ENCODE data around the gene ZMYND12.
"Not testable (repeated sequence)": the region's sequence is repeated elsewhere in the genome, so short reads cannot be mapped to it uniquely, and the experiment has no call there.

The ZMYND12 gene, protein sequence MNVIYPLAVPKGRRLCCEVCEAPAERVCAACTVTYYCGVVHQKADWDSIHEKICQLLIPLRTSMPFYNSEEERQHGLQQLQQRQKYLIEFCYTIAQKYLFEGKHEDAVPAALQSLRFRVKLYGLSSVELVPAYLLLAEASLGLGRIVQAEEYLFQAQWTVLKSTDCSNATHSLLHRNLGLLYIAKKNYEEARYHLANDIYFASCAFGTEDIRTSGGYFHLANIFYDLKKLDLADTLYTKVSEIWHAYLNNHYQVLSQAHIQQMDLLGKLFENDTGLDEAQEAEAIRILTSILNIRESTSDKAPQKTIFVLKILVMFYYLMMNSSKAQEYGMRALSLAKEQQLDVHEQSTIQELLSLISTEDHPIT

DNA sequence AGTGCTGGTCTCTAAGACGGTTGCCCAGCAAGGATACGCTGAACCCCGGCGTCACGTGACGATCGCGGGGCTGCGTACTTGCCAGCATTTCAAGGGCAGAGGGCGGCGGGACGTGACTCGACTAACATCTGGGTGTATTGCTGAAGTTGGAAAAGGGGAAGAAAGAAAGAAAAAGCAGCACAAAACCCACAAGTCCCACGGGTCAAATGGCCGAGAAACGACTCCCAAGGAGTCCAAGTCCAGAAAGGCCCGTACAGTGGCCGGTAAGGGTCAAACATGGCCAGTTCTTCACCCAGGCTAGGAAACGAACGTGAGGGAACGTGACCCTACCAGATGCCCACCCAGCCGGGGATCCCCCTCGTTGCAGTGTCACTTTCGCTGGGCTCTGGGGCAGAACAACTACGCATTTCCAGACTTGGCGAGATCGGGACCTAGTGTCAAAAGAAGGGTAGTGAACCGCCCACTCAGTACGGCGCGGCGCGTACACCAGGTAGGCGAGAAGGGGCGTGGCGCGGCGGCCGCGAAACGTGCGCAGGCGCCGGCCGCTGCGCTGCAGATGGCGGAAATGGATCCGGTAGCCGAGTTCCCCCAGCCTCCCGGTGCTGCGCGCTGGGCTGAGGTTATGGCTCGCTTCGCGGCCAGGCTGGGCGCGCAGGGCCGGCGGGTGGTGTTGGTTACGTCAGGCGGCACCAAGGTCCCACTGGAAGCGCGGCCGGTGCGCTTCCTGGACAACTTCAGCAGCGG is at the start of gene ZMYND12, which contains the start of gene PPCS:
Gene ZMYND12, minus strand, starts transcription at position 13 of the 744 bp plus-strand sequence. CDS start 25 bp downstream, outside the sequence.
Gene PPCS, plus strand, starts transcription at position 534 of the 744 bp plus-strand sequence. Its CDS starts 23 bp downstream, at position 557.
- peak; percentile 95 for DNase-seq

- no peak for DNase-seq
Observed at GRCh38 chr1:42504535-42505128, 48.8 kb upstream of the ZMYND12 start.

GRCh38 chr1:42502031-42502430 is 46.2 kb upstream of the ZMYND12 start:
- DNase-seq: not testable (repeated sequence)

DNA sequence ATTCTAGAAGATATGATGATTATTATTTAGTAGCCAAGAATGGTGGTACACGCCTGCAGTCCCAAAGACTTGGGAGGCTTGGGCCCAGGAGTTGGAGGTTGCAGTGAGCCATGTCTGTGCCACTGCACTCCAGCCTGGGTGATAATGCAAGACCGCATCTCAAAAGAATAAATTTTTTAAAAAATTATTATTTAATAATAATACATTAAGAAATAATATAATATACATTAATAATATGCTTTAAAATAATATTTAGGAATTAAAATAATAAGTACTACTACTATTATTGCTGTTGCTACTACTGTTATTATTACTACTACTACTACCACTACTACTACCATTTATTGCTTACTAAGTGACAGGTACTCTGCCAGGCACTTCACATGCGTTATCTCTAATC is 34.4 kb upstream of the ZMYND12 start:
- no peak for DNase-seq

DNA sequence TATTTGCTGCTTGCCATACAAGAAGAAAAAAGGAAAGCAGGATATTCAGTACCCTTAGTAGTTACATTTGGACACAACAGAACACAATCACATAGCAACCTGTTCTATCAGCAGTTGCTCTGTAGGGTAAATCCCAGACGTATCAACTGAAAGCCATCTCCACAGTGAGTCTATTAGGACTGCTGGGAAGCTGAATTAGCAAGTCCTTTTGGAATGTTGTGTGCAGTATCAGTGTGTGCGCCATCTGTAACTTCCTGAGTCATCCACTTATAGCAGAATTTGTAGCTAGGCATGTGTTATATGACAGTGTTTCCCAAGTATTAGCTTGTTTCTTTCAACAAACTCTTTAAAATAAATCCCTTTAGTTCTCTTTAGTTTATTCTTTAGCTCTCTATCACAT is 28.6 kb upstream of the ZMYND12 start:
- DNase-seq: no peak

DNA sequence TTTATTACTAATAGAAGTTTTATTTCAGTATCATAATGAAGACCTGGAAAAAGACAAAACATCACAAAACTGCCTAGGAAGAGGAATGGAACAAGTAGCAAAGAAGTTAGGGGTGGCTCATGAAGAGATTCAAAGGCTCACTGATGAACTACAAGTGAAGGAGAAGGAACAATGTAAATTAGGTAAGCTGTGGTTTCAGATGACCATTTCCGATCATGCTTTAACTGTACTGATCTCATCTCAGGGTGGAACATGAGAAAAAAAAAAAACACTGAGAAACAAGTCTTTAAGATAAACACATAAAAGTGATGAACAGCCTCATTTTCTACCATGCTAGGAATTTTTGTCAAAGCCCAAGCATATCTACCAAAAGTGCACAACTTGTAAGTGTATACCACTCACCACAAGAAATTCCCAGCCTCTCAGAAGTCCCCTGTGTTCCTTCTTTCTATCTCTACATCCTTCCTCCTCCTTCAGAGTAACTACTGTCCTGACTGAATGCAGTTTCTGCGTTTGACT is 26.9 kb upstream of the ZMYND12 start:
- no peak for DNase-seq

DNA sequence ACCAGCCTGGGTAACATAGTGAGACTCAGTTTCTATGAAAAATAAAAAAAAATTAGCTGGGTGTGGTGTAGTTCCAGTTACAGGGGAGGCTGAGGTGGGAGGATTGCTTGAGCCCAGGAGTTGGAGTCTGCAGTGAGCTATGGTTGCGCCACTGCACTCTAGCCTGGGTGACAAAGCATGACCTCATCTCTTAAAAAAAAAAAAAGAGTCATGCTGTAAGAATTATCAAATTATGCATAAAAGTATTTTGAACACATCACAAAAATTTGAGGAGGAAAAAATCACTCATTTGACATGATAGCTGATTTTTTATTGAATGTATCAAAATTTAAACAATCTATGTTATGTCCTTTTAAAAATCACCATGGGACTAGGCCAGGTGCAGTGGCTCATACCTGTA is 25.1 kb upstream of the ZMYND12 start:
- no peak for DNase-seq

GRCh38 chr1:42479621-42480020 is 23.8 kb upstream of the ZMYND12 start:
- DNase-seq: no peak

DNA sequence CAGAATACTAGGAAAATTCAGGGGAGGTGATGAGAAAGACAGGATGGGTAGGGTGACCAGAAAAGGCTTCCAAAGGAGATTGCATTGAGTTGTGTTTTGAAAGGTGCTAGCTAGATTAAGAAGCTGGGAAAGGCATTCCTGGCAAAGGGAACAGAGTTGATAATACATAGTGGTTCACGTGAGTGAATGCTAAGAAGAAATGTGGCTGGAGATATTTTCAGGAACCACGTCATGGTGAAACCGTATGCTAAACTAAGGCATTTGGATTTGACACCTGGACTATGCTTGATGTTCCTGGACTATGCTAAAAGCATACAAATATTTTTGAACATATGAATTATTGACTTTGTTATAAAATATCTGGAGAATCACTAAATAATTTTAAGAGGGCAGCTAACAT is 22.0 kb upstream of the ZMYND12 start:
- no peak for DNase-seq

DNA sequence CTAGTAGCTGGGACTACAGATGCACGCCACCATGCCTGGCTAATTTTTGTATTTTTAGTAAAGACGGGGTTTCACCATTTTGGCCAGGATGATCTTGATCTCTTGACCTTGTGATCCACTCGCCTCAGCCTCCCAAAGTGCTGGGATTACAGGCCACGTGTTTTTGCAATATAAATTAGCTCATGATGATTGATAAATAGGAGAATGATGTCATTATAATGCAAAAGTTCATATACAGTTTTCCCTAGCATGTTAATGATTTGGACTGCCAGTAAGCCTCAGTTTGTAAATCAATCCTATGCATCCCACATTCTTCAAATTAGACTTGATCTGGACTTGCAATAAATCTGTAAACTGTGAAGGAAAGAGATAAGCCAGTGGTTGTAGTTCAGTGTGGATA is 21.5 kb upstream of the ZMYND12 start:
- DNase-seq: not testable (repeated sequence)

DNA sequence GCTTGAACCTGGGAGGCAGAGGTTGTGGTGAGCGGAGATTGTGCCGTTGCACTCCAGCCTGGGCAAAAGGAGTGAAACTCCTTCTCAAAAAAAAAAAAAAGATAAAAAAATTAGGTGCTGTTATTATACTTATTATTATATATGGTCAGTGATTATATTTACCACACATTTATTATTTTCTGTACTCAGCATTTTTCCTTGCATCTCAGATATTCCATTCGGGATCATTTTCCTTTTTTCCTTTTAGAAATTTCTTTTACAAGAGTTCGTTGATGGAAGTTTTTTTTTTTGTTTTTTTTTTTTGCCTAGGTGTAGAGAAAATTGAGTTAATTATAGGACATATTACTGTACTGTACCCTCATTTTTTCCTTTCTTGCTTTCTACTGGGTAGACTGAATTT is 20.8 kb upstream of the ZMYND12 start:
- DNase-seq: no peak

GRCh38 chr1:42469727-42470126 is 13.9 kb upstream of the ZMYND12 start:
- no peak for DNase-seq

GRCh38 chr1:42466030-42466429 is 10.2 kb upstream of the ZMYND12 start:
- DNase-seq: no peak

DNA sequence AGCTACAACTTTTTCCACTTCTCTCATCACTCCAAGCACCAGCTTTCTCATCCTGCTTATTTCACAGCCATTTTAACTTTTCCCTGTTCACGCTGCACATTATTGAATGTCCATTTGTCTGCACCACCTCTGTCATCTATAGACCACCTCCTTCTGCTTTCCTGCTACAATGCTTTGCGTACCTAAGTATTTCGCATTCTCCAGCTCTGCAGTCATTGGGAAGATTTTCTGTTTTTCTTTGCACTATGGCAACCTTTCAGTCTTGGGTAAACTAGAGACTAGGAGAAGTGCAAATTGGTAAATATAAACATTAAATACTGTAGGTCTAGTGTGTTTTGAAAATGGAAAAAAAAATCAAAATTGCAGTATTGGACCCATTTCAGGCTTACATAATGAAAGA is 8.1 kb upstream of the ZMYND12 start:
- DNase-seq: no peak

DNA sequence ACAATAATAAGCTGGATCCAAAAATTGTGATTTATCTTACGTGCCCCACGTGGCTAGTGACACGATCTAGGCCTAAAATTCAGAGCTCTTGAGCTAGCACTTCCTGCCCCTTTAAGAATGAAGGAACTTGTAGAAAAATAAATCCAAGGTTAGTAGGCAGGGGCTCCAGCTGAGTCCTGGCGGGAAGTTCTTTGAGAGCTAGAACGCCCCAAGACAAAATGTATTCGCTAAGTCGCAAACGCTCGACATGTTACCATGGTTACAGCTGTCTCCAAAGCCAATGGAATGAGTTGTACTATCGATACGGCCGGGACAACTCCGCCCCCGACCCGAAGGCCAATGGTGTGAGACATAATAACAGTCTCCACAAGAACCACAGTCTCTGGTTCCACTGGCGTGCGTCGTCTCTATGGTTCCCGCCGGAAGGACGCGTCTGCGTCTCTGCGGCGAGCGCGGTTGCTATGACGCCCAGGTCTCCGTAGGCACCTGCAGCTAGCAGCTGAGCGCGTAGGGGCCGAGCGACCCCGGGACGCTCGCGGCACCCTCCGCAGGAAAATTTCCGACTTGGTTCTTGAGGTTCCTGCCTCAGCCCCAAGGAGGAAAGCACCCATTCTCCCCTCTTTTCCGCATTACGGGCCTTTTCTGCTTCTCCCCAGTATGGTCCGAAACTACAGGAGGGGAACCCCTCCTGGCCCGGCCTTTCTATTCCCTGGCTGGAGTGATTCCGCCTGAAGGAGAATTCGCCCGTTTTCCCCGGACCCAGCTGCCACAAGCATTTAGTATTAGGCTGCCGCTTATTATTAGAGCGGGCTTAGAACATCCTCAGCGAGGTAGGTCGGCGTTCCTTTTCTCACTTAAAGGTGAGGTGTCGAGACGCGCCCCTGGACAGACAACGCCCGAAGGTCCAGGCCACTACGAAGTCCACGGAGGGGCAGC is 7.3 kb upstream of the ZMYND12 start, which contains the start of gene CCDC30:
Gene CCDC30, plus strand, starts transcription at position 459 of the 936 bp plus-strand sequence. CDS start 17,266 bp downstream, outside the sequence.
- DNase-seq: peak; percentile 99

GRCh38 chr1:42461196-42461595 is 5.4 kb upstream of the ZMYND12 start:
- DNase-seq: no peak

DNA sequence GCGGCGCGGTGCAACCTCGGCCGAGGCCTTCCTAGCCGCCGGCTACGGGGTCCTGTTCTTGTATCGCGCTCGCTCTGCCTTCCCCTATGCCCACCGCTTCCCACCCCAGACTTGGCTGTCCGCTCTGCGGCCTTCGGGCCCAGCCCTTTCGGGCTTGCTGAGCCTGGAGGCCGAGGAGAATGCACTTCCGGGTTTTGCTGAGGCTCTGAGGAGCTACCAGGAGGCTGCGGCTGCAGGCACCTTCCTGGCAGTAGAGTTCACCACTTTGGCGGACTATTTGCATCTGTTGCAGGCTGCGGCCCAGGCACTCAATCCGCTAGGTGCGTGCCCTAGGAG is 900 bp upstream of the ZMYND12 start:
- DNase-seq: peak; percentile 82

DNA sequence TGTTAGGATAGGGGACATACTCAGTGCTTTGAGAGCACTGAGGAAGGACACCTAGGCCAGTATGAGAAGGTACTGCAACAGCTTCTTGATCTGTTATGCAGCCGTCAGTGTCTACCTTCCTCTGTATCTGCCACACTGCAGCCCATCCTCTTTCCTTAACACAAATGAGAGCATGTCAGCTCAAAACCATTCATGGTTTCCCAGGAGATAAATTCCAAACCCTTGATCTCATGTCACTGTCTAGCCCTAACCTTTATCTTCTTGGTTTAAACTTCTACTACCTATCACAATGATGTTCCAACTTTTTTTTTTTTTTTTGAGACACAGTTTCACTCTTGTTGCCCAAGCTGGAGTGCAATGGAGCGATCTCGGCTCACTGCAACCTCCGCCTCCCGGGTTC is 1.4 kb downstream of the ZMYND12 start:
- DNase-seq: no peak

DNA sequence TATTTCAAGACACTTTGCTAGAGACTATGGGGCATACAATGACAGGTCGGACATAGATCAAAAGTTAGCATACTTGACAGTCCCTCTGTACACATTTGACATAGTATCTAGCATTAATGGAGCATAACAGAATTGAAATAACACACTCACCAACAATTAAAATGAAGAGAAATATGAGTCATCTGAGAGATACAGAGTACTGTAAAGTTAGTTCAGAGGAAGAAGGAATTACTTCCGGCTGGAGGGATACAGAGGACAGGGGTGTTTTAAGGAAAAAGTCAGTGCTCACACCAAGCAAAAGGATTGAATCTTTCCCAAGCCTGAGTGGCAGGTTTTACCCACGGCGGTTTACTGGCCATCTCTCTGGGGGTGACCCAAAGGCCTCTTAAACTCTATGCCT is 2.4 kb downstream of the ZMYND12 start:
- DNase-seq: no peak

GRCh38 chr1:42450061-42450460 is 5.8 kb downstream of the ZMYND12 start:
- no peak for DNase-seq

DNA sequence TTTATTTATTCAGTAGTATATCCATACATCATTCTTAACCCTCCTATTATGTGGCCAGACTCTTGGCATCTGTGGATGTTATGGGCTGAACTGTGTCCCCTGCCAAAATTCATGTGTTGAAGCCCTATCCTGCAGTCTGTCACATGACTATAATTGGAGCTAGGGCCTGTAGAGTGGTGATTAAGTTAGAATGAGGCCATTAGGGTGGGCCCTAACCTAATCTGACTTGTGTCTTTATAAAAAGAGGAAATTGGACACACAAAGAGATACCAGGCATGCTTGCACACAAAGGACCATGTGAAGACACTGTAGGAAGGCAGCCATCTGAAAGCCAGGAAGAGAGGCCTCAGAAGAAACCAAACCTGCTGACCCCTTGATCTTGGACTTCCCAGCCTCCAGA is 6.6 kb downstream of the ZMYND12 start:
- DNase-seq: no peak

GRCh38 chr1:42442662-42443061 is 13.2 kb downstream of the ZMYND12 start:
- no peak for DNase-seq
